CD4-positive, CD25-positive, alpha-beta regulatory T cell (primary cell): ENCODE results near the gene ZNF579. TPM values are rescaled to one million over a fixed set of nuclear protein-coding genes. Genes with fewer than 3 reads are reported as not detected.
"Not testable (repeated sequence)": the region's sequence is repeated elsewhere in the genome, so short reads cannot be mapped to it uniquely, and the experiment has no call there.

Experiments used
- ATAC-seq, 2 donors: fragments of 150-1000 bp; cut with Tn5 transposase; one replicate each; pipeline ENCODE4 v1.10.0; 2021; ENCODE audit warnings: low read depth in 2 of 2, moderate number of reproducible peaks in 2 of 2, moderate library complexity in 1 of 2
- DNase-seq, 3 donors: peaks; one replicate each; pipeline versions ENCODE4 v3.0.0 to v3.0.0-alpha.2; 2012 to 2022; ENCODE audit warnings: mixed read lengths in 1 of 3
- H3K27ac ChIP-seq: one replicate; pipeline ENCODE4 v1.7.0; 2013; ENCODE audit warnings: mild to moderate bottlenecking, low read length; ENCODE audit not compliant: insufficient read depth, poor library complexity, severe bottlenecking
- H3K27me3 ChIP-seq: one replicate; pipeline ENCODE4 v1.7.0; 2013; ENCODE audit warnings: low read length; ENCODE audit not compliant: control insufficient read depth, insufficient read depth
- H3K36me3 ChIP-seq: one replicate; pipeline ENCODE4 v1.7.0; 2013; ENCODE audit warnings: mild to moderate bottlenecking, low read length, moderate library complexity; ENCODE audit not compliant: control insufficient read depth, insufficient read depth
- H3K4me1 ChIP-seq: 2 replicates; pipeline ENCODE4 v1.7.0; 2013; ENCODE audit warnings: mild to moderate bottlenecking, low read length; ENCODE audit not compliant: insufficient read depth, control insufficient read depth, poor library complexity, severe bottlenecking
- H3K4me3 ChIP-seq: one replicate; pipeline ENCODE4 v1.7.0; 2013; ENCODE audit warnings: low read depth, mild to moderate bottlenecking, low read length, moderate library complexity
- H3K9me3 ChIP-seq, 2 experiments: 1 replicate in 1 of 2; 2 replicates in 1 of 2; pipeline ENCODE4 v1.7.0; 2013; ENCODE audit warnings: low read length in 2 of 2, mild to moderate bottlenecking in 1 of 2, moderate library complexity in 1 of 2; ENCODE audit not compliant: control insufficient read depth in 2 of 2
- H3K27ac Mint-ChIP-seq, 3 donors: one replicate each; pipeline ENCODE4 v1.8.0; 2020 to 2022; ENCODE audit warnings: mild to moderate bottlenecking in 3 of 3, mixed read lengths in 3 of 3, moderate library complexity in 2 of 3
- H3K27me3 Mint-ChIP-seq: one replicate; pipeline ENCODE4 v1.8.0; 2022; ENCODE audit warnings: mild to moderate bottlenecking, mixed read lengths
- H3K36me3 Mint-ChIP-seq: one replicate; pipeline ENCODE4 v1.8.0; 2020; ENCODE audit warnings: mixed read lengths
- H3K4me1 Mint-ChIP-seq, 4 donors: one replicate each; pipeline ENCODE4 v1.8.0; 2020 to 2022; ENCODE audit warnings: mixed read lengths in 4 of 4, mild to moderate bottlenecking in 1 of 4
- H3K4me3 Mint-ChIP-seq, 4 donors: one replicate each; pipeline ENCODE4 v1.8.0; 2020 to 2022; ENCODE audit warnings: mild to moderate bottlenecking in 4 of 4, mixed read lengths in 4 of 4, moderate library complexity in 3 of 4
- H3K9me3 Mint-ChIP-seq, 7 donors: one replicate each; pipeline ENCODE4 v1.8.0; 2020 to 2022; ENCODE audit warnings: mixed read lengths in 7 of 7, mild to moderate bottlenecking in 3 of 7, moderate library complexity in 2 of 7
- polyA plus RNA-seq, 4 donors: library from polyadenylated mRNA; unstranded; fragments of 300-500 nt; fragmentation: Illumina TruSeq; gene quantifications; one replicate each; pipeline ENCODE4 v1.2.3, GENCODE V29; 2021
- total RNA-seq: library from RNA; stranded (reverse); gene quantifications from one replicate; pipeline ENCODE4 v1.2.3, GENCODE V29; 2022

ZNF579 gene
- total and polyA plus RNA-seq, 5 donors from 2014 or later, result 0.13 to 4.2 (median 0.19) TPM; not detected in 1

DNA sequence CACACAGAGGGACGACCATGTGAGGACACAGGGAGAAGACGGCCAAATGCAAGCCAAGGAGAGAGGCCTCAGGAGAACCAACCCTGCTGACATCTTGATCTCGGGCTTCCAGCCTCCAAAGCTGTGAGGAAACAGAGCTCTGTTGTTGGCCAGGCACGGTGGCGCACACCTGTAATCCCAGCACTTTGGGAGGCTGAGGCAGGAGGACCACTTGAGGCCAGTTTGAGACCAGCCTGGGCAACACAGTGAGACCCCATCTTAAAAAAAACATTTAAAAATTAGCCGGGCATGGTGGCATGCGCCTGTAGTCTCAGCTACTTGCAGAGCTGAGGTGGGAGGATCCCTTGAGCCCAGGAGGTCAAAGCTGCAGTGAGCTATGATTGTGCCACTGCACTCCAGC is 46.4 kb downstream of the ZNF579 start:
- DNase-seq, H3K27me3 ChIP-seq, H3K36me3 Mint-ChIP-seq, H3K4me3 ChIP-seq, H3K36me3 ChIP-seq, H3K4me3 Mint-ChIP-seq, H3K9me3 ChIP-seq, H3K4me1 ChIP-seq, H3K9me3 Mint-ChIP-seq, H3K27ac Mint-ChIP-seq, H3K27me3 Mint-ChIP-seq, H3K27ac ChIP-seq, ATAC-seq, H3K4me1 Mint-ChIP-seq: not testable (repeated sequence)

DNA sequence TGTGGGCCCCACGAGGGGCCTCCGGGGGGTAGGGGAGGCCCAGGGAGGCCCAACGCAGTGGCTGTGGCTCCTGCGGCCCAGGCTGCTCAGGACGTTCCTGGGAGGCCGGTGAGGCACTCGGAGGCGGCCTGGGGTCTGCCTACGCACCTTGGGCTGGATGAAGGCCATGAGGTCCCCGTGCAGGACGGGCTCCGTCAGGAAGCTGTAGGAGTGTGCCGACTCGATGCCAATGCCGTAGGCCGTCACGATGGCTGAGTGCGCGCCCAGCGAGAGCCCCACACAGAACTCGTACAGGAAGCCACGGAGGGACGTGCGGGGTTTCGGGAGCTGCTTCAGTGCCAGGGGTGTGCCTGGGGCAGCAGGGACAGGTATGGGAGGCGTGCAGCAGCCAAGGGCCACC is 49.7 kb downstream of the ZNF579 start:
- Mint-ChIP-seq H3K27me3 (no peaks in the 10 kb centered on the region), H3K4me1 (no peaks in the 10 kb centered on the region)
- DNase-seq, result no peak

DNA sequence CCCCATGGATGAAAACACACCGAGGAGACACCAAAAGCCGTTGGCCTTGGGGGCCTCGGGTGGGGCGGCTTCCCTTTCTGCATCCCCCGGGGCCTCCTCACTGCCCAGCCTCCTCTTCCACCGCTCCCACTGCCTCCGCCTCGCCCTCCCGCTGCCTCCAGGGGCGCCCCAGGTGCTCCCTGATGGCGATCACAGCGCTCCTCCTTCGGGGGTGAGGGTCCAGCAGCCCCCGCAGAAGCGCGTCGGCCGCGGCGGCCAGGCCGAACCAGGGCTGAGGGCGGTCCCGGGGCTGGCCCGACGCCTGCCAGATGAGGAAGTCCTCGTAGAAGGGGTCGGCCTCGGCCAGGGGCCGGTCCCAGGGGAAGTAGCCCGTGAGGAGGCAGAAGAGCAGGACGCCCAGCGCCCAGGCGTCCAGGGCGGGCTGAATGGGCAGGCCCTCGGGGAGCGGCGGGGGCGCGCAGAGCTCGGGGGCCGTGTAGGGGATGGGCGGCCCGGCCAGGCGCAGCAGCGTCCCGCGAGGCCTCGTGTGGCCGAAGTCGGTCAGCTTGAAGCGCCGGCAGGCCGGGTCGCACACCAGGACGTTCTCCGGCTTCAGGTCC is 50.9 kb downstream of the ZNF579 start:
- no peaks in the 10 kb centered on the region for H3K27me3 ChIP-seq
- no peaks in the 10 kb centered on the region for H3K27me3 Mint-ChIP-seq
- H3K4me3 Mint-ChIP-seq, result no peak overlapping the region
- no peak overlapping the region for H3K4me3 ChIP-seq
- no peaks in the 10 kb centered on the region for H3K4me1 Mint-ChIP-seq
- no peak overlapping the region for H3K27ac Mint-ChIP-seq
- DNase-seq, result no peak
- no peaks in the 10 kb centered on the region for H3K36me3 ChIP-seq
- H3K4me1 ChIP-seq, result no peaks in the 10 kb centered on the region
- H3K27ac ChIP-seq, result no peak overlapping the region
- no peaks in the 10 kb centered on the region for H3K36me3 Mint-ChIP-seq
- no peaks in the 10 kb centered on the region for H3K9me3 Mint-ChIP-seq
- H3K9me3 ChIP-seq, result no peaks in the 10 kb centered on the region
- ATAC-seq, result no peak

More for the DNA sequence above, 49.7 kb downstream of the ZNF579 start:
- ATAC-seq, result no peak
- H3K4me1 ChIP-seq, result no peaks in the 10 kb centered on the region
- no peak overlapping the region for H3K4me3 Mint-ChIP-seq
- no peak overlapping the region for H3K27ac ChIP-seq
- H3K27ac Mint-ChIP-seq, result no peak overlapping the region
- H3K27me3 ChIP-seq, result no peaks in the 10 kb centered on the region
- no peaks in the 10 kb centered on the region for H3K9me3 Mint-ChIP-seq
- H3K9me3 ChIP-seq, result no peaks in the 10 kb centered on the region
- no peaks in the 10 kb centered on the region for H3K36me3 Mint-ChIP-seq
- H3K4me3 ChIP-seq, result no peak overlapping the region
- H3K36me3 ChIP-seq, result no peaks in the 10 kb centered on the region

DNA sequence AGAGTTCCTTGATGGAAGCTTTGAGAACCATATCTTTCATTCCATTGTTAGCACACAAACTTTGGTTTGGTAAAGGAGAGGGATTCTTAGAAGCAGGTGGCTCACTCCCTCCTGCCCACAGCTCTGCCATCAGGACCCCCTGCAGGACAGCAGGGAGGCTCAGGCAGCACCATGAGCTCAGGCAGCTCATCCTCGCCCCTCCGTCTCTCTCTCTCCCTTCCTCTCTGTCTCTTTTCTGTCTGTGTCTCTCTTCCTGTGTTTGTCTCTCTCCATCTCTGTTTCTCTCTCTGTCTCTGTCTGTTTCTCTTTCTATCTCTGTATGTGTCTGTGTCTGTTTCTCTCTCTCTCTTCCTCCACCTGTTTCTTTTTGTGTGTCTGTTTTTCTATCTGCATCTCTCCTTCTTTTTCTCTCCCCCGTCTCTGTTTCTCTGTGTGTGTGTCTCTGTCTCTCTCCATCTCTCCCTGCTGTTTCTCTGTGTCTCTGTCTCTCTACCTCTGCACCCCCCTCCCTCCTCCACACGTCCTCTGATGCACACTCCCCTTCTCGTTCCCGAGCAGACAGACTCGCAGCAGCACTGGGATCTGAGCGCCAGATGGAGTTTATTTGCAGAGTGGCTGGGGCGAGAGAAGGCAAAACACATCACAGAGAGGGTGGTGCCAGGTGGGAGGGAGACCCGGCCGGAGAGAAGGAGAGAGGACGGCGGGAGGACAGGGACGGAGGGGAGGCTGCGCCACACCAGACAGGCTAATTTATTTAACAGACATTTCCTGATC is 52.4 kb downstream of the ZNF579 start:
- no peak overlapping the region for H3K4me3 Mint-ChIP-seq
- no peak overlapping the region for H3K4me3 ChIP-seq
- no peaks in the 10 kb centered on the region for H3K36me3 ChIP-seq
- no peak overlapping the region for H3K27ac ChIP-seq
- no peaks in the 10 kb centered on the region for H3K36me3 Mint-ChIP-seq
- H3K9me3 Mint-ChIP-seq, result no peaks in the 10 kb centered on the region
- DNase-seq (no peak), ATAC-seq (no peak)
- H3K27ac Mint-ChIP-seq, result no peak overlapping the region
- no peaks in the 10 kb centered on the region for H3K27me3 Mint-ChIP-seq
- H3K4me1 ChIP-seq, result no peaks in the 10 kb centered on the region
- no peaks in the 10 kb centered on the region for H3K27me3 ChIP-seq
- no peaks in the 10 kb centered on the region for H3K9me3 ChIP-seq
- H3K4me1 Mint-ChIP-seq, result no peaks in the 10 kb centered on the region

DNA sequence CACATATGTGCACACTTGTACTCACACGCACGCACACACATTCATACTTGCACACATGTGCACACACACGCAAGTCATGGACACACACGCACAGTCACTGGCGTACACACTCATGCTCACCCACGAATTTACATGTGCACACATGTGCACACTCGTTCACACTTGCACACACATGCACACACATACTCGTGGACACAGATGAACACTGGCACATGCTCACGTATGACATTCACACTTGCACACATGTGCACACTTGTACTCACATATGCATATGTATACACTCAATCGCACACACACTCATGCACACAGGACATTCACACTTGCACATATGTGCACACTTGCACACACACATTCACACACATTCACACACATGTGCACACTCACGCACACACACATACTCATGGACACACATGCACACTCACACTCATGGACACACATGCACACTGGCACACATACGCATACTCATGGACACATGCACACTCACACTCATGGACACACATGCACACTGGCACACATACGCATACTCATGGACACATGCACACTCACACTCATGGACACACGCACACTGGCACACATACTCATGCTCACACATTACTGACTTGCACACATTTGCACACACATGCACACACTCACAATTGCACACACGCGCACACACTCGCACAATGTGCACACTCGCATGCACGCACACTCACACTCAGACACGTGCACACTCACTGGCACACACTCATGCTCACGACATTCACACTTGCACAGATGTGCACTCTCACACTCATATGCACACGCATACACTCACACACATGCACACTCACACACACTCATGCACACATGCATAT is 53.2 kb downstream of the ZNF579 start:
- no peaks in the 10 kb centered on the region for H3K4me1 Mint-ChIP-seq
- Histone ChIP-seq H3K9me3 (no peaks in the 10 kb centered on the region), H3K4me1 (no peaks in the 10 kb centered on the region), H3K27me3 (no peaks in the 10 kb centered on the region), H3K27ac (no peak overlapping the region), H3K4me3 (no peak overlapping the region), H3K36me3 (no peaks in the 10 kb centered on the region)
- H3K9me3 Mint-ChIP-seq, result no peaks in the 10 kb centered on the region
- H3K27ac Mint-ChIP-seq, result no peak overlapping the region
- no peaks in the 10 kb centered on the region for H3K36me3 Mint-ChIP-seq
- no peaks in the 10 kb centered on the region for H3K27me3 Mint-ChIP-seq
- no peak for DNase-seq
- no peak for ATAC-seq
- H3K4me3 Mint-ChIP-seq, result no peak overlapping the region

Other genes with a start within 250 kb of the ZNF579 start
- 69.6 TPM for gene KMT5C, start 241.0 kb downstream of the ZNF579 start, total RNA-seq
- 1 to 10 TPM in 3 of 4 donors, under 1 TPM in 1; 0.98 to 1.6 (median 1.2) TPM for gene KMT5C, start 241.0 kb downstream of the ZNF579 start, polyA plus RNA-seq
- 0.57 TPM for gene COX6B2, start 226.1 kb downstream of the ZNF579 start, total RNA-seq
- gene COX6B2, start 226.1 kb downstream of the ZNF579 start, polyA plus RNA-seq, result not detected
- not detected for gene GARIN5B, start 217.6 kb downstream of the ZNF579 start, total RNA-seq
- gene GARIN5B, start 217.6 kb downstream of the ZNF579 start, polyA plus RNA-seq, result not detected
- gene IL11, start 210.4 kb downstream of the ZNF579 start, total RNA-seq, result not detected
- gene IL11, start 210.4 kb downstream of the ZNF579 start, polyA plus RNA-seq, result not detected
- not detected for gene TMEM190, start 204.0 kb downstream of the ZNF579 start, total RNA-seq
- gene TMEM190, start 204.0 kb downstream of the ZNF579 start, polyA plus RNA-seq, result not detected
- 15.9 TPM for gene TMEM238, start 196.6 kb downstream of the ZNF579 start, total RNA-seq
- gene TMEM238, start 196.6 kb downstream of the ZNF579 start, polyA plus RNA-seq, result 1 to 10 TPM in 2 of 4 donors, under 1 TPM in 2; 0.42 to 1.3 (median 0.79) TPM
- gene RPL28, start 194.9 kb downstream of the ZNF579 start, total RNA-seq, result 2,934 TPM
- gene RPL28, start 194.9 kb downstream of the ZNF579 start, polyA plus RNA-seq, result 100 to 1,000 TPM; 527 to 727 (median 674) TPM
- 92.9 TPM for gene UBE2S, start 173.1 kb downstream of the ZNF579 start, total RNA-seq
- 10 to 100 TPM; 24.9 to 38.8 (median 33.2) TPM for gene UBE2S, start 173.1 kb downstream of the ZNF579 start, polyA plus RNA-seq
- gene SHISA7, start 137.5 kb downstream of the ZNF579 start, total RNA-seq, result not detected
- not detected for gene SHISA7, start 137.5 kb downstream of the ZNF579 start, polyA plus RNA-seq
- 6.3 TPM for gene ISOC2, start 119.2 kb downstream of the ZNF579 start, total RNA-seq
- 10 to 100 TPM; 24.7 to 34.1 (median 28.1) TPM for gene ISOC2, start 119.2 kb downstream of the ZNF579 start, polyA plus RNA-seq
- gene C19orf85, start 116.1 kb downstream of the ZNF579 start, total RNA-seq, result not detected
- not detected for gene C19orf85, start 116.1 kb downstream of the ZNF579 start, polyA plus RNA-seq
- 23.9 TPM for gene ZNF628, start 104.2 kb downstream of the ZNF579 start, total RNA-seq
- under 1 TPM; 0.05 to 0.22 (median 0.09) TPM for gene ZNF628, start 104.2 kb downstream of the ZNF579 start, polyA plus RNA-seq
- 9.2 TPM for gene NAT14, start 95.7 kb downstream of the ZNF579 start, total RNA-seq
- 1 to 10 TPM; 3.3 to 5.1 (median 4.1) TPM for gene NAT14, start 95.7 kb downstream of the ZNF579 start, polyA plus RNA-seq
- gene SSC5D, start 92.4 kb downstream of the ZNF579 start, total RNA-seq, result 0.27 TPM
- gene SSC5D, start 92.4 kb downstream of the ZNF579 start, polyA plus RNA-seq, result not detected
- not detected for gene SBK2, start 43.7 kb downstream of the ZNF579 start, total RNA-seq
- gene SBK2, start 43.7 kb downstream of the ZNF579 start, polyA plus RNA-seq, result not detected
- gene SBK3, start 35.3 kb downstream of the ZNF579 start, total RNA-seq, result not detected
- not detected for gene SBK3, start 35.3 kb downstream of the ZNF579 start, polyA plus RNA-seq
- gene FIZ1, start 18.7 kb upstream of the ZNF579 start, total RNA-seq, result 13.0 TPM
- gene FIZ1, start 18.7 kb upstream of the ZNF579 start, polyA plus RNA-seq, result 1 to 10 TPM; 1.3 to 3.5 (median 1.5) TPM
- gene ZNF524, start 19.4 kb upstream of the ZNF579 start, total RNA-seq, result 13.7 TPM
- 10 to 100 TPM; 38.5 to 53.7 (median 44.5) TPM for gene ZNF524, start 19.4 kb upstream of the ZNF579 start, polyA plus RNA-seq
- 12.8 TPM for gene ZNF865, start 24.8 kb upstream of the ZNF579 start, total RNA-seq
- under 1 TPM; 0.05 to 0.13 (median 0.10) TPM for gene ZNF865, start 24.8 kb upstream of the ZNF579 start, polyA plus RNA-seq
- gene ZNF784, start 43.7 kb upstream of the ZNF579 start, total RNA-seq, result 11.1 TPM
- gene ZNF784, start 43.7 kb upstream of the ZNF579 start, polyA plus RNA-seq, result 1 to 10 TPM; 1.0 to 2.4 (median 1.6) TPM
- 30.8 TPM for gene ZNF580, start 60.2 kb upstream of the ZNF579 start, total RNA-seq
- gene ZNF580, start 60.2 kb upstream of the ZNF579 start, polyA plus RNA-seq, result 10 to 100 TPM; 14.3 to 18.9 (median 16.0) TPM
- gene ZNF581, start 62.8 kb upstream of the ZNF579 start, total RNA-seq, result 23.7 TPM
- 10 to 100 TPM; 26.5 to 36.6 (median 35.1) TPM for gene ZNF581, start 62.8 kb upstream of the ZNF579 start, polyA plus RNA-seq
- gene CCDC106, start 67.4 kb upstream of the ZNF579 start, total RNA-seq, result 0.99 TPM
- 1 to 10 TPM in 1 of 4 donors, under 1 TPM in 3; 0.22 to 1.0 (median 0.51) TPM for gene CCDC106, start 67.4 kb upstream of the ZNF579 start, polyA plus RNA-seq
- 283 TPM for gene U2AF2, start 74.2 kb upstream of the ZNF579 start, total RNA-seq
- gene U2AF2, start 74.2 kb upstream of the ZNF579 start, polyA plus RNA-seq, result 1 to 10 TPM; 7.2 to 9.3 (median 8.2) TPM
- 46.1 TPM for gene EPN1, start 94.4 kb upstream of the ZNF579 start, total RNA-seq
- 1 to 10 TPM; 6.3 to 8.3 (median 7.6) TPM for gene EPN1, start 94.4 kb upstream of the ZNF579 start, polyA plus RNA-seq
- gene NLRP9, start 157.6 kb upstream of the ZNF579 start, total RNA-seq, result not detected
- not detected for gene NLRP9, start 157.6 kb upstream of the ZNF579 start, polyA plus RNA-seq
- not detected for gene RFPL4A, start 178.2 kb upstream of the ZNF579 start, total RNA-seq
- gene RFPL4A, start 178.2 kb upstream of the ZNF579 start, polyA plus RNA-seq, result not detected
- not detected for gene RFPL4AL1, start 188.3 kb upstream of the ZNF579 start, total RNA-seq
- not detected for gene RFPL4AL1, start 188.3 kb upstream of the ZNF579 start, polyA plus RNA-seq